Measurements from ENCODE around the gene PRR15L.

DNA sequence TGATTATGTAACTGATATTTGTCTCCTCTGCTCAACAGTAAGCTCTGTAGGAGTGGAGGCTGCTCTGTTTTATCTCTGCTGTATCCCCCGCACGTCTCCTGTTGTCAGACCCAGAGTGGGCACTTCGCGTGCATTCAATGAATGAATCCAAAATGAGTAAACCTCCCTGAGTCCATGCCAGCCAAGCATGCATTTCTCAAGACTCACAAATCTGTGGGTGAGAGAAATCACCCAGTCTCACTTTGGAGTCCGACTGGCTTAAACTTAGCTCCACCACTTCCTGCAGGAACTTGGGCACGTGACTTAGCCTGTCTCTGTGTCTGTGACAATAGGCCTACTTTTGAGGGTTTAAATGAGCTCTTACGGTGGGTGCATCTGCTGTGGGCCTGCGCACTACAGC is 12.6 kb downstream of the PRR15L start:
- TF ChIP-seq POLR2A (IDR thresholded peaks at IDR 0.05) (no peak), POLR2AphosphoS5 (IDR thresholded peaks at IDR 0.05) (no peak)
- TF ChIP-seq, protein P1, sequence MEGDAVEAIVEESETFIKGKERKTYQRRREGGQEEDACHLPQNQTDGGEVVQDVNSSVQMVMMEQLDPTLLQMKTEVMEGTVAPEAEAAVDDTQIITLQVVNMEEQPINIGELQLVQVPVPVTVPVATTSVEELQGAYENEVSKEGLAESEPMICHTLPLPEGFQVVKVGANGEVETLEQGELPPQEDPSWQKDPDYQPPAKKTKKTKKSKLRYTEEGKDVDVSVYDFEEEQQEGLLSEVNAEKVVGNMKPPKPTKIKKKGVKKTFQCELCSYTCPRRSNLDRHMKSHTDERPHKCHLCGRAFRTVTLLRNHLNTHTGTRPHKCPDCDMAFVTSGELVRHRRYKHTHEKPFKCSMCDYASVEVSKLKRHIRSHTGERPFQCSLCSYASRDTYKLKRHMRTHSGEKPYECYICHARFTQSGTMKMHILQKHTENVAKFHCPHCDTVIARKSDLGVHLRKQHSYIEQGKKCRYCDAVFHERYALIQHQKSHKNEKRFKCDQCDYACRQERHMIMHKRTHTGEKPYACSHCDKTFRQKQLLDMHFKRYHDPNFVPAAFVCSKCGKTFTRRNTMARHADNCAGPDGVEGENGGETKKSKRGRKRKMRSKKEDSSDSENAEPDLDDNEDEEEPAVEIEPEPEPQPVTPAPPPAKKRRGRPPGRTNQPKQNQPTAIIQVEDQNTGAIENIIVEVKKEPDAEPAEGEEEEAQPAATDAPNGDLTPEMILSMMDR (IDR thresholded peaks at IDR 0.05), result no peak
